Retinal pigment epithelial cell (primary cell): ENCODE data around the gene TOMM40.
"Not testable (repeated sequence)": the region's sequence is repeated elsewhere in the genome, so short reads cannot be mapped to it uniquely, and the experiment has no call there.

Source experiments
- DNase-seq: peaks from one replicate; pipeline ENCODE4 v3.0.0-alpha.2; 2010; ENCODE audit warnings: low read depth
- H3K4me3 ChIP-seq: 2 replicates; pipeline ENCODE4 v1.5.1; 2011; ENCODE audit warnings: mild to moderate bottlenecking, low read length, control low read depth, moderate library complexity
- CTCF ChIP-seq: conservative IDR thresholded peaks from 2 replicates; pipeline ENCODE4 v1.5.1; 2011; ENCODE audit warnings: low read depth, low read length, control low read depth, inconsistent platforms

The TOMM40 gene

GRCh38 chr19:44908074-44908835 is 17.2 kb downstream of the TOMM40 start:
- H3K4me3 ChIP-seq = no peak overlapping the region
- no peak for TF ChIP-seq CTCF
- no peak for DNase-seq

GRCh38 chr19:44908836-44909261 is 17.8 kb downstream of the TOMM40 start:
- no peak for TF ChIP-seq CTCF
- DNase-seq = no peak
- H3K4me3 ChIP-seq = no peak overlapping the region

- no peak overlapping the region for H3K4me3 ChIP-seq
- no peak for TF ChIP-seq CTCF
- DNase-seq = no peak
Observed at GRCh38 chr19:44909775-44910174, 18.7 kb downstream of the TOMM40 start.

- not testable (repeated sequence) for DNase-seq, H3K4me3 ChIP-seq
Observed at GRCh38 chr19:44911896-44912295, 20.8 kb downstream of the TOMM40 start.

- no peak overlapping the region for H3K4me3 ChIP-seq
- TF ChIP-seq CTCF = no peak
- no peak for DNase-seq
Observed at GRCh38 chr19:44912854-44913253, 21.8 kb downstream of the TOMM40 start.

GRCh38 chr19:44913512-44914432 is 22.7 kb downstream of the TOMM40 start:
- peak overlapping the region; percentile 63 for H3K4me3 ChIP-seq
- DNase-seq = not testable (repeated sequence)

- not testable (repeated sequence) for DNase-seq
- H3K4me3 ChIP-seq = peak within 1 kb of the TSS; percentile 63
Observed at GRCh38 chr19:44914433-44915206, 23.6 kb downstream of the TOMM40 start, which contains the start of gene APOC1. APOC1 (plus strand) TSS chr19:44914608; CDS start chr19:44914892, 284 bp downstream.

- H3K4me3 ChIP-seq = no peak overlapping the region
- no peak for TF ChIP-seq CTCF
- DNase-seq = no peak
Observed at GRCh38 chr19:44924243-44924725, 33.2 kb downstream of the TOMM40 start.
